ENCODE measurements around the gene HLA-DQA1. TPM values are rescaled to one million over a fixed set of nuclear protein-coding genes. Genes with fewer than 3 reads are reported as not detected.

The HLA-DQA1 gene
- total RNA-seq = not detected in 2 replicates

DNA sequence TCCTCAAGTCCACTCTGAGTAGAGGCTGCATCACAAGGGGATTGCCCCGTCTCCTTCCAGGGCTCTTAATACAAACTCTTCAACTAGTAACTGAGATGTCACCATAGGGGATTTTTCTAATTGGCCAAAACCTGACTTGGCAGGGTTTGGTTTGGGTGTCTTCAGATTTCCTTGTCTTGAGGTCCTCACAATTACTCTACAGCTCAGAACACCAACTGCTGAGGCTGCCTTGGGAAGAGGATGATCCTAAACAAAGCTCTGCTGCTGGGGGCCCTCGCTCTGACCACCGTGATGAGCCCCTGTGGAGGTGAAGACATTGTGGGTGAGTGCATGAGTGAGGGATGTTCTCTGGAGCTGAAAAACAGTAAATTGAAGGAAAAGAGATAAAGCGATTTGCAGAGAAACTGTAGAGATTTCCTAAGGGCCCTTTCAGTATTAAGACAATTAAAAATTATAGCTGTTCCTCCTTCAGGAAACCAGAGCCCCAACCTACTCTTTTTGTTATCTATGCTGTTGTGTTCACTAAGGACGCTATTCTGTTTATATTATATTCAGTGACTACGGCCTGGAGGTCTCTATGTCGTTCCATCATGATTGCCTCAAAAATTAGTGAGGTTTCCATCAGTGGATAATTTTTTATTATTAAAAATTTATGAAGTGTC, at the start of gene HLA-DQA1:
Gene HLA-DQA1, plus strand, starts transcription at position 188 of the 662 bp plus-strand sequence. Its CDS starts 53 bp downstream, at position 241.

DNA sequence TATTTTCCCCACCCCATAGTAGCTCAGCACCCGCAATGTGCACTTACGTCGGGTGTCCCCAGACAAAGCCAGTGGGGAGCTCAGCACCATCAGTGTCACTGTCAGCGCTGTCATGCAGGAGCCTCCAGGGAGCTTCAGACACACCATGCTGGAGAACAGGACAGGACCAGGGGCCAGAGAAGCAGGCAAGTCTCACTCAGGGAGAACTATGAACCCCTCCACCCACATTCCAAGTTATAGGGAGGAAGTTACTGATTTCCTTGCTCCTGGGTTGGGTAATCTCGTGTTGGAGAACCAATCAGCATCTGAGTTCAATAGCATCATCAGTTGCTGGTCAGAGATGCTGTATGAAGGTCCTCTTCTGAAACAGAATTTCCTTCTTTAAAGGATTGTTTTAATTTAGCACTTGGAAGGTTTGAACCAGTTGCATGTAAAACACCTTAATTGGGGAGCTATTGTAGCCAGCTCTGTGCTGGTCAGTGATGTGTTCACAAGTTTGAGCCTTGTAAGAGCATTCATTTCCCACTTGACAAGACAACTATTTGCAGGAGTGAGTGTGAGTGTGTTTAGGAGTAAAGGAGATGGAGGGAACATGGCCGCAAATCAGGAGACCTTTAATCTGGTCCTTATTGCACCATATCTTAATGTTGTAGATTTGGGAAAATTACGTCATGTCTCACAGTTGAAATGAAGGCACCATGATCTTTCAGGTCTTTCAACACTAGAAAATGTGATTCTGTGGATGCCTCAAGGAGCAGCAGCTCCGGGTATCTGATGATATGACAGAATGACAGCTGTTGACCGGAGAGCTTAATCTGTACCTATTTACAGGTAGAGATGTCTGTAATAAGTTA, 47.4 kb upstream of the HLA-DQA1 start, which contains the start of gene HLA-DRB1:
Gene HLA-DRB1, minus strand, starts transcription at position 253 of the 854 bp plus-strand sequence. Its CDS starts 106 bp downstream, at position 147.

DNA sequence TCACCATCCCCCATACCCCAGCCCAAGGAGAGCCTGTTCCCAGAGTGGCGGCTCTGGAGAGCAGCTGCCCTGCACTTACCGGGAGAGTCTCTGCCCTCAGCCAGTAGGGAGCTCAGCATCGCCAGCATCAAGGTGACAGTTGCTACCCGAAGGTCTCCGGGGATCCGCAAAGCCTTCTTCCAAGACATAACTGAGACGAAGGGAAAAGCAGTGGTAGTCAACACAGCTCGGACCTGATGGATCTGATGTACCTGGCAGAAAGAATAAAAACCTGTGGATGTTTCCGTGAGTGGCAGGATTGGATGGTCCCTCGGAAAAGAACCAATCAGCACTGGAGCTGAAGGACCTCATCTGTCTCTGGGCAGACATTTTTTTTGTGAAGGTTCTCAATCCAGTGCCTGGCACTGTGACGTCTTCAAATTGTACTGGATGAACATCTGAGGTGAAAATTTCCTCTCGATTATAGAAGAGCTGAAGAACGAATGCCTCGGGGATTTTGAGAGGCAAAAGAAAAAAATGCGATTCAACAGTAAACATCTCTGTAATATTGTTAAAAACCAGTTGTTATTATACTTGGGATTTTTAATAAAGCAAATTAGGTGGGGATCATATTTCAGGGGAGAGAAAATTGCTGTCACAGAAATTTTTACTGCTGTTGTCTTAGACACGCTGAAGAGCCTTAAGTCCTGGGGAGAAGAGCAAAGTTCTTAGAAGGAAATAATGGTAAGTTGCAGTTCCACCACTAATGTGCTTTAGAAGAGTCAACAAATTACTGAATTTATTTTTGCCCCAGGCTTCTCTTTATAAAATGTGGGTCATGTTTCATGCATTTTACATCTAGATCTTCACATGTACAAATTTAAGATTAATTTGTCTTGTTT, 29.5 kb downstream of the HLA-DQA1 start, which contains the start of gene HLA-DQB1:
Gene HLA-DQB1, minus strand, starts transcription at position 238 of the 881 bp plus-strand sequence. Its CDS starts 50 bp downstream, at position 188.

Other genes starting within 250 kb of the HLA-DQA1 start
- gene BTNL2, start 230.2 kb upstream of the HLA-DQA1 start, total RNA-seq = not detected in 2 replicates
- not detected in 2 replicates for gene HLA-DRA, start 197.5 kb upstream of the HLA-DQA1 start, total RNA-seq
- gene HLA-DRB5, start 107.1 kb upstream of the HLA-DQA1 start, total RNA-seq = not detected in 2 replicates
- not detected in 2 replicates for gene HLA-DRB1, start 47.6 kb upstream of the HLA-DQA1 start, total RNA-seq
- 9.0 and 17.6 TPM in 2 replicates for gene HLA-DQB1, start 29.3 kb downstream of the HLA-DQA1 start, total RNA-seq
- gene HLA-DQA2, start 104.0 kb downstream of the HLA-DQA1 start, total RNA-seq = not detected in 2 replicates
- 1.4 and 1.7 TPM in 2 replicates for gene HLA-DQB2, start 126.1 kb downstream of the HLA-DQA1 start, total RNA-seq
- gene HLA-DOB, start 179.6 kb downstream of the HLA-DQA1 start, total RNA-seq = 1.7 and 6.3 TPM in 2 replicates
- 14.2 and 14.6 TPM in 2 replicates for gene TAP2, start 201.3 kb downstream of the HLA-DQA1 start, total RNA-seq
- gene PSMB8, start 206.6 kb downstream of the HLA-DQA1 start, total RNA-seq = 43.5 and 59.5 TPM in 2 replicates
- 52.2 and 54.3 TPM in 2 replicates for gene TAP1, start 216.3 kb downstream of the HLA-DQA1 start, total RNA-seq
- gene PSMB9, start 216.8 kb downstream of the HLA-DQA1 start, total RNA-seq = 26.6 and 31.1 TPM in 2 replicates

All from hair follicular keratinocyte (primary cell).